Right forelimb (tissue), 1 donor: ENCODE measurements around the gene SPOCD1.

Source experiments
- DNase-seq: peaks from one replicate; pipeline ENCODE4 v3.0.0-alpha.2; 2018

SPOCD1 gene

GRCh38 chr1:31754397-31754796, 61.4 kb downstream of the SPOCD1 start:
- DNase-seq: no peak

GRCh38 chr1:31753707-31754349, 62.0 kb downstream of the SPOCD1 start:
- peak; percentile 69 for DNase-seq

DNA sequence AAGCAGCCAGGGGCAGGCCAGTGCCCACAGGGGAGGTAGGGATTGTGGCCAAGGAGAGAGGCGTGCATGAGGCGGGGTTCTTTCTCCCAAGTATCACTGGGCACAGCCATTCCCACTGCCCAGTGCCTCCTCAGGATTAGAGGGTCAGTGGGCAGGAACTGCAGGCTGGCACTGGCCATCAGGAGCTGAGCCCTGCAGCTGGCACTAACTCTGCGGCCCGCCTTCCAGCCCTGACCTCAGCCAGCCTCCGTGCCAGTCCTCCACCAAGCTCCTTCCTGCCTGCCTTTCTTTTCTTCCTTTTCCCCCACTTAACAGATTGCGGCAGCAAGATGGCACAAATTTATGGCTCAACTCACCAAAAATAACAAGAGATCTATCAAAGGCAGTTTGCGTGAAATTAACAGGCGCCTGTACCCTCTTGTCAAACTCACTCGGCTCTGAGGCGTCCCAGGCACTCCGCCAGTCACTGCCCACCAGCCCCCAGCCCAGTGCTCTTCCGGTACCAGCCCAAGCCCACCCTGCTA, 62.8 kb downstream of the SPOCD1 start:
- no peak for DNase-seq

DNA sequence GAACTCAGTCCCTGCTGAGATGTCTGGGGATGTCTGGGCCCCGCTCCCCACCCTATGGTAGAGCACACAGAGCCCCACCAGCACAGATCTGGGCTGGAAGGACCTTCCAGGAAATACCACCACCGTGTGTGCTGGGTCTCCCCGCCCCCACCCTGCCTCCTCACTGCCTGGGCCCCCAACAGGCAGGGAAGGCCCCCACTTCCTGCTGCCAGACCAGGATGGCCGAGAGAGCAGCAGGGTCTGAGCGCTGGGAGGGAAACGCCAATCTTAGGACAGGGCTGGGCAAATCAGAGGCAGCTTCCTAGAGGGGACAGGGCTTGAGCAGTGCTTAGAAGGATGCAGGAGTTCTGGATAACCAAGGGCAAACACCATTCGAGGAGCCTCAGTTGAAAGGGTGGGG, 63.6 kb downstream of the SPOCD1 start:
- DNase-seq: no peak

DNA sequence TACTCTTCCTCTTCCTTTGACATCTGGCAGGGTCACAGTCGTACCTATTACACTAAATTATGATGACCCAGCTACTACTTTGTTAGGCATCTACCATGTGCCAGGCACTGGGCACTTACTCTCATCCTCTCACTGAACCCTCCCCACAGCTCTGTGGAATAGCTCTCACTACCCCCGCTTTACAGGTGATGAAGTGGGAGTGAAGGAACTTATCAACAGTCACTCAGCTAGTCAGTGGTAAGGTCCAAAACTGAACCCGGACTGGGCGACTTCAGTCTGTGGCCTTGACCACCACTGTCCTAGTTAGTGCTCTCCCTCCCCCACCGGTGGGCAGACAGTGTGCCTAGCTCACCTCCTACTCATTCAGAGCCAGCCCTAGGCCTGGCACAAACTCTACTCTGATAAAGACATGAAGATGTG, 64.0 kb downstream of the SPOCD1 start:
- DNase-seq: no peak

DNA sequence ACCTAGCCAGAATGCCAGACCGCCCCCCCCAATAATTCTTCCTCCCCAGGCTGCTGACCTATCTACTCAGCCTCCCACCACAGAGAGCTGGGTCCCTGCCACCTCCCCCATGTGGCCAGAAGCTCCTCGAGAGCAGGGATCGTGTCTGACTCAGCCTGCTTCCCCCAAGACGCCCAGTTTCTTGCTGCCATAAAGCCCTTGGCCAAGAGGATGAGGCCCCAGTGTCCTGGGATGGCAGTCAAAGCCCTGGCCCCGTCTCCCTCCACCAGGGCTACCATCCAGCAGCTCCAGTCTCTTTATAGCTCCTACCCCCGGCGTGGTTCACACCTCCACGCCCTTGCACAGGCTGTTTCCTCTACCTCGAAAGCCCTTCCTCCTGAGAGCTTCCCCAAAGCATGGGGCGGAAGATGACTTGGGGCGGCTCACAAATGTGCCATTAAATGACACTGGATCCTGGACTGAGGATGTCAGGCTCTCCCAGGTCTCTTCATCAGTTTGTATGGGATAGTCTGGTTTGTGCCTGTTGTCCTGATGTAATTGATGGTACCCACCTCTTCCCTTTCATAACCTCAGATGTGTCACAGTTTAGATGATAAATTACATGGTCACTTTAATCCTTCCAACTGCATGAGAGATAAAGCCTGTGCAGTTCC, 64.8 kb downstream of the SPOCD1 start:
- DNase-seq: no peak

DNA sequence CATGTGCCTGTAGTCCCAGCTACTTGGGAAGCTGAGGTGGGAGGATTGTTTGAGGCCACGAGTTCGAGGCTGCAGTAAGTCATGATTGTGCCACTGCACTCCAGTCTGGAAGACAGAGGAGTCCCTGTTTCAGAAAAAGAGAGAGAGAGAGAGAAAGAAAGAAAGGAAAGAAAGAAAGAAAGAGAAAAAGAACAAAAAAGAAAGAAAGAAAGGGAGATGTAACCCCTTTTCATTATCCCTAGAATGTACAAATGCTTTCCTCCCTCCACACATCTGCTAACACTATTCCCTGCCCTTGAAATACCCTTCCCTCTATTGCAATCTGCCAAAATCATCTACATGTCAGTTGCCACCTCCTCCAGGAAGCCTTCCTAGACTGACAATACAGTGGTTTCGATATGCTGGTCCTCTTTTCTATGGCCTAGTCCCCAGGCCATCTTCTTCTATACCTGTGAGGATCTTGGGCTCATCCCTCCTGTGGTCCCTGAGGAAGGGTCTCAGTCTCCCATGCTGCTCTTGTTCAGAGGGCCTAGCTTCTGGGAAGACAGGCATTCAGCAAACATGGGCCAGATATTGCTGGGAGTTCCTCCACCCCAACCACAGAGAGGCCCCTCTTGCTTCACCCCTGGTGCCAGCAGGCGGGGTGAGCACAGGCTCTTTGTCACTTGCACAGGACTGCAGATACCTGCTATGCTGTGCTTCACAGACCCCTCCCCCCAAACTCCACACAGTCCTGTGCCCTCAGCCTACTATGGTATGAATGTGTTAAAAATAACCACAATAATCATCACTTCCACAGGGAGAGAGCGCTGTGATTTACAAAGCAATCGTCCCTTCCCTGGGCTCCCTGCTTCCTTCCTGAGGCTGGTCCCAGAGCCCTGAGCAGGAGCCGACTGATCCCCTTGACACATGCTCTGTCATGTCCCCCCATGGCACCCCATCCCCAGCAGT, 65.8 kb downstream of the SPOCD1 start:
- no peak for DNase-seq

DNA sequence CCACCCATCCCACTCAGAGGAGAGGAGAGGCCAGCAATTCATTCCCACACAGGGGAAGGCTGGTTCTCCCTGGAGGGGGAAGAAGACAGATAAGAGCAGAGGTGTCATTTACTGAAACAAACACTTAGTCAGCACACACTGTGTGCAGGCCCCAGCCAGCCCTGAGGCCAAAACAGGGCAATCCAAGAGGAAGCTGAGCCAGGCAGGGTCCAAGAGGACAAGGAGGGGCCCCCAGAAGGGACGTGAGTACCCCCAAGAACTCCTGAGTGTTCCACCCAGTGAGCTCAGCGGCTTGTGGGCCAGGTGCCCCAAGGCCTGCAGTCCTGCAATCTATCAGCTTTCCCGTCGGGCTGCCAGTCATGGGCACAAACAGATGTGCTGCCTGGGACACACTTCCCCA, 67.5 kb downstream of the SPOCD1 start:
- DNase-seq: no peak

- DNase-seq: no peak
These were observed 68.5 kb downstream of the SPOCD1 start for GRCh38 chr1:31747304-31747703.

DNA sequence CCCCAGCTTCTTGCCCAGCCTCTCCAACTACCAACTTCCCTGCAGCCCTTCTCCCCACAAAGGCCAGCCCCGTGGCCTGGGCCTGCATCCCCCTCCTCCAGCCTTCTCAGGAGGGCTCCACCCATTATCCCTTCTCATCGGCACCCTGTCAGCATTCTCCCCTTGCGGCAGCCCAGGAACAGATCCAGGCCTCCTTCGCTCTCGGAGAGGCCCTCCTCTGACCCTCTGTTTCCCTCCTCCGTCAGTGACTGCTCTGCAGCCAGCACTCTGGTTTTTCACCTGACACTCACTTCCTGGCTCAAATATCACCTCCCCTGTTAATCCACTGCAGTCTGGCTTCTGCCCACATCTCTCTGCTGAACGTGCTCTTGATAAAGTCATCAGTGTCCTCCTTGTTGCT, 69.1 kb downstream of the SPOCD1 start:
- no peak for DNase-seq

- DNase-seq: no peak
These were observed 69.7 kb downstream of the SPOCD1 start for GRCh38 chr1:31745946-31746670.

GRCh38 chr1:31745096-31745945, 70.5 kb downstream of the SPOCD1 start:
- peak; percentile 77 for DNase-seq

GRCh38 chr1:31744165-31744888, 71.5 kb downstream of the SPOCD1 start:
- no peak for DNase-seq

GRCh38 chr1:31742462-31743212, 73.2 kb downstream of the SPOCD1 start:
- DNase-seq: no peak
